ENCODE results near the gene DAP.

- TF ChIP-seq CTCF (IDR thresholded peaks at IDR 0.05) (no peak), E2F6 (IDR thresholded peaks at IDR 0.05; ENCODE audit: borderline replicate concordance, low read depth) (no peak), POLR2A (IDR thresholded peaks at IDR 0.05; ENCODE audit: low read length) (no peak), SMC3 (IDR thresholded peaks at IDR 0.05) (no peak), MAX (IDR thresholded peaks at IDR 0.05) (no peak), EP300 (IDR thresholded peaks at IDR 0.05) (no peak), ZSCAN20 (CRISPR knock-in tag; IDR thresholded peaks at IDR 0.05) (no peak), POLR2AphosphoS2 (conservative IDR thresholded peaks at IDR 0.05; ENCODE audit: low read length) (no peak), MAZ (IDR thresholded peaks at IDR 0.05; ENCODE audit: borderline replicate concordance, low read depth, low read length) (no peak)
- TF ChIP-seq, protein P1, sequence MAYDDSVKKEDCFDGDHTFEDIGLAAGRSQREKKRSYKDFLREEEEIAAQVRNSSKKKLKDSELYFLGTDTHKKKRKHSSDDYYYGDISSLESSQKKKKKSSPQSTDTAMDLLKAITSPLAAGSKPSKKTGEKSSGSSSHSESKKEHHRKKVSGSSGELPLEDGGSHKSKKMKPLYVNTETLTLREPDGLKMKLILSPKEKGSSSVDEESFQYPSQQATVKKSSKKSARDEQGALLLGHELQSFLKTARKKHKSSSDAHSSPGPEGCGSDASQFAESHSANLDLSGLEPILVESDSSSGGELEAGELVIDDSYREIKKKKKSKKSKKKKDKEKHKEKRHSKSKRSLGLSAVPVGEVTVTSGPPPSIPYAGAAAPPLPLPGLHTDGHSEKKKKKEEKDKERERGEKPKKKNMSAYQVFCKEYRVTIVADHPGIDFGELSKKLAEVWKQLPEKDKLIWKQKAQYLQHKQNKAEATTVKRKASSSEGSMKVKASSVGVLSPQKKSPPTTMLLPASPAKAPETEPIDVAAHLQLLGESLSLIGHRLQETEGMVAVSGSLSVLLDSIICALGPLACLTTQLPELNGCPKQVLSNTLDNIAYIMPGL (CRISPR knock-in tag; IDR thresholded peaks at IDR 0.05; ENCODE audit: borderline replicate concordance), result no peak
- TF ChIP-seq, protein P2, sequence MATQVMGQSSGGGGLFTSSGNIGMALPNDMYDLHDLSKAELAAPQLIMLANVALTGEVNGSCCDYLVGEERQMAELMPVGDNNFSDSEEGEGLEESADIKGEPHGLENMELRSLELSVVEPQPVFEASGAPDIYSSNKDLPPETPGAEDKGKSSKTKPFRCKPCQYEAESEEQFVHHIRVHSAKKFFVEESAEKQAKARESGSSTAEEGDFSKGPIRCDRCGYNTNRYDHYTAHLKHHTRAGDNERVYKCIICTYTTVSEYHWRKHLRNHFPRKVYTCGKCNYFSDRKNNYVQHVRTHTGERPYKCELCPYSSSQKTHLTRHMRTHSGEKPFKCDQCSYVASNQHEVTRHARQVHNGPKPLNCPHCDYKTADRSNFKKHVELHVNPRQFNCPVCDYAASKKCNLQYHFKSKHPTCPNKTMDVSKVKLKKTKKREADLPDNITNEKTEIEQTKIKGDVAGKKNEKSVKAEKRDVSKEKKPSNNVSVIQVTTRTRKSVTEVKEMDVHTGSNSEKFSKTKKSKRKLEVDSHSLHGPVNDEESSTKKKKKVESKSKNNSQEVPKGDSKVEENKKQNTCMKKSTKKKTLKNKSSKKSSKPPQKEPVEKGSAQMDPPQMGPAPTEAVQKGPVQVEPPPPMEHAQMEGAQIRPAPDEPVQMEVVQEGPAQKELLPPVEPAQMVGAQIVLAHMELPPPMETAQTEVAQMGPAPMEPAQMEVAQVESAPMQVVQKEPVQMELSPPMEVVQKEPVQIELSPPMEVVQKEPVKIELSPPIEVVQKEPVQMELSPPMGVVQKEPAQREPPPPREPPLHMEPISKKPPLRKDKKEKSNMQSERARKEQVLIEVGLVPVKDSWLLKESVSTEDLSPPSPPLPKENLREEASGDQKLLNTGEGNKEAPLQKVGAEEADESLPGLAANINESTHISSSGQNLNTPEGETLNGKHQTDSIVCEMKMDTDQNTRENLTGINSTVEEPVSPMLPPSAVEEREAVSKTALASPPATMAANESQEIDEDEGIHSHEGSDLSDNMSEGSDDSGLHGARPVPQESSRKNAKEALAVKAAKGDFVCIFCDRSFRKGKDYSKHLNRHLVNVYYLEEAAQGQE (IDR thresholded peaks at IDR 0.05), result no peak
These were observed 17.5 kb downstream of the DAP start for GRCh38 chr5:10743526-10743925.

All from A549 (cell line).